ENCODE measurements around the gene FBXL7.

Gene FBXL7

GRCh38 chr5:15727375-15727774, 227.4 kb downstream of the FBXL7 start:
- no peak for DNase-seq

- DNase-seq: no peak
Observed at GRCh38 chr5:15728811-15729210, 228.8 kb downstream of the FBXL7 start.

GRCh38 chr5:15731699-15732098, 231.7 kb downstream of the FBXL7 start:
- DNase-seq: no peak

- no peak for DNase-seq
Observed at GRCh38 chr5:15734058-15734457, 234.1 kb downstream of the FBXL7 start.

- DNase-seq: no peak
Observed at GRCh38 chr5:15737036-15737821, 237.2 kb downstream of the FBXL7 start.

GRCh38 chr5:15737871-15738664, 238.1 kb downstream of the FBXL7 start:
- DNase-seq: no peak

GRCh38 chr5:15740383-15740782, 240.4 kb downstream of the FBXL7 start:
- no peak for DNase-seq

GRCh38 chr5:15741591-15741990, 241.6 kb downstream of the FBXL7 start:
- DNase-seq: no peak

GRCh38 chr5:15746833-15747232, 246.9 kb downstream of the FBXL7 start:
- no peak for DNase-seq

GRCh38 chr5:15748266-15748665, 248.3 kb downstream of the FBXL7 start:
- no peak for DNase-seq

- DNase-seq: no peak
Observed at GRCh38 chr5:15752663-15753285, 252.8 kb downstream of the FBXL7 start.

- no peak for DNase-seq
Observed at GRCh38 chr5:15753752-15754151, 253.8 kb downstream of the FBXL7 start.

- DNase-seq: no peak
Observed at GRCh38 chr5:15757103-15757502, 257.1 kb downstream of the FBXL7 start.

- no peak for DNase-seq
Observed at GRCh38 chr5:15757619-15758018, 257.6 kb downstream of the FBXL7 start.

GRCh38 chr5:15762668-15763067, 262.7 kb downstream of the FBXL7 start:
- DNase-seq: no peak

- no peak for DNase-seq
Observed at GRCh38 chr5:15763754-15764153, 263.8 kb downstream of the FBXL7 start.

GRCh38 chr5:15768936-15769335, 269.0 kb downstream of the FBXL7 start:
- no peak for DNase-seq

GRCh38 chr5:15772131-15772530, 272.2 kb downstream of the FBXL7 start:
- no peak for DNase-seq

- no peak for DNase-seq
Observed at GRCh38 chr5:15774632-15775031, 274.7 kb downstream of the FBXL7 start.

GRCh38 chr5:15776346-15776745, 276.4 kb downstream of the FBXL7 start:
- DNase-seq: no peak

GRCh38 chr5:15783734-15784133, 283.8 kb downstream of the FBXL7 start:
- DNase-seq: no peak

- DNase-seq: no peak
Observed at GRCh38 chr5:15785531-15785981, 285.6 kb downstream of the FBXL7 start.

- no peak for DNase-seq
Observed at GRCh38 chr5:15786326-15786725, 286.3 kb downstream of the FBXL7 start.

GRCh38 chr5:15786884-15787283, 286.9 kb downstream of the FBXL7 start:
- no peak for DNase-seq

Measured in hematopoietic multipotent progenitor cell treated with erythropoietin and hydrocortisone succinate and interleukin-3 and kit ligand, for 8 days (in vitro differentiated cells).